HG02973 (cell line): ENCODE measurements around the gene TM9SF3.
"Not testable (repeated sequence)": the region's sequence is repeated elsewhere in the genome, so short reads cannot be mapped to it uniquely, and the experiment has no call there.

Experiments used
- ATAC-seq: cut with Tn5 transposase; IDR thresholded peaks from one replicate; pipeline ENCODE4 v1.9.1; 2021; ENCODE audit warnings: moderate library complexity; ENCODE audit not compliant: unreplicated experiment

TM9SF3 gene

DNA sequence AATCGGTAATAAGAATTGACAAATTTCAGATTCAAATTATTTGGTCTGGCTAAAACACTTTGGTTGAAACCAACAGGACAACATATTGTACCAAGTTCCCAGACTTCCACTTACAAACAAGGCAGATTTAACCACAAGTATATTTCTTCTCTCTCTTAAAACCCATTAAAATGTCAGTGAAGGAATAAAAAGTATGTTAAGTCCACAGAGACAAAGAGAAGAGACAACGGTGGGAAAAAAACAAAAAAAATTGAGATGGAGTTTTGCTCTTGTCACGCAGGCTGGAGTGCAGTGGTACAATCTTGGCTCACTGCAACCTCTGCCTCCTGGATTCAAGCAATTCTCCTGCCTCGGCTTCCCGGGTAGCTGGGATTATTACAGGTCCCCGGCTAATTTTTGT, 16.3 kb downstream of the TM9SF3 start:
- no peak for ATAC-seq

- no peak for ATAC-seq
Observed at GRCh38 chr10:96568402-96568801, 18.4 kb downstream of the TM9SF3 start.

GRCh38 chr10:96565774-96566173, 21.0 kb downstream of the TM9SF3 start:
- no peak for ATAC-seq

GRCh38 chr10:96560966-96561887, 25.6 kb downstream of the TM9SF3 start:
- ATAC-seq = no peak

DNA sequence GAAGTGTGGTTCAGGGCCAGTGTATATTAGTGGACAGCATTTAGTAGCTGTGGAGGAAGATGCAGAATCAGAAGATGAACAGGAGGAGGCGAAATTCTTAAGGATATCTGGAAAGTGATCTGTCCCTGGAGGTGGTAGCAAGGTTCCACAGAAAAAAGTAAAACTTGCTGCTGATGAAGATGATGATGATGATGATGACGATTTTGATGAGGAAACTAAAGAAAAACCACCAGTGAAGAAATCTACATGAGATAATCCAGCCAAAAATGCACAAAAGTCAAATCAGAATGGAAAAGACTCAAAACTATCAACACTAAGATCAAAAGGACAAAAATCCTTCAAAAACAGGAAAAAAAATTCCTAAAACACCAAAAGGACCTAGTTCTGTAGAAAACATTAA, 26.3 kb downstream of the TM9SF3 start:
- no peak for ATAC-seq

GRCh38 chr10:96556003-96556402, 30.8 kb downstream of the TM9SF3 start:
- no peak for ATAC-seq

DNA sequence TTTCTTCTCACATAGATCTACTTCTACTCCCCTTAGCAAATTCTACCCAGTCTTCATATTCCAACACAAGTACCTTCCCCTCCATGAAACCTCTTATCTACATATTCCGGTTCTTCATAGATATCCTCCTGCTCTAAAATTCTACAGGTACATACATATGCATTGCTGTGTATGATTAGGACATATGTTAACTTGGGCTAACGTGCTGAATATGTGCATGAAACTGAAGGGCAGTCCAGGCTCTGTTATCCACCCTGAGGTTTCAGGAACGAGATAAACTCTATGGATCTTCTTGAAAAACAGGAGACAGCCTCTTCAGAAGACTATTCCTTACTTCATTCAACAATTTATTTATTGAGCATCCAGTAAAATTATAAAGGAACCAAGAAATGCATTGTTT, 31.5 kb downstream of the TM9SF3 start:
- ATAC-seq = no peak

- no peak for ATAC-seq
Observed at GRCh38 chr10:96548589-96548988, 38.2 kb downstream of the TM9SF3 start.

- ATAC-seq = not testable (repeated sequence)
Observed at GRCh38 chr10:96545558-96545957, 41.3 kb downstream of the TM9SF3 start.

- ATAC-seq = no peak
Observed at GRCh38 chr10:96541921-96542320, 44.9 kb downstream of the TM9SF3 start.

GRCh38 chr10:96540240-96540639, 46.6 kb downstream of the TM9SF3 start:
- no peak for ATAC-seq

- ATAC-seq = no peak
Observed at GRCh38 chr10:96538683-96539082, 48.1 kb downstream of the TM9SF3 start.

DNA sequence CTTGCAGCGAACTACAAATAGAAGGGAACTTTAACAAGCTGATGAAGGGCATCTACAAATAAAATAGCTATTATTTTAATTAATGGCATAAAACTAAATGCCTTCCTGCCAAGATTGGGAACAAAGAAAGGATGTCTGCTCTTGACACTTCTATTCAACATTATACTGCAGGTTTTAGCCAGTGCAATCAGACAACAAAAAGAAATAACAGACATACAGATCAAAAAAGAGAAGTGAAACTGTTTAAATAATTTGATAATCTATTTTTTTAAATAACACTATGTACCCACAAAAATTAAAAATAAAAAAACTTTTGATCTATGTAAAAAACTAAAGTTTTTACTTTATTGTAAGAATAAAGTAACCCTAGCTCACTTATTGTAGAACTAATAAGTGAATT, 50.7 kb downstream of the TM9SF3 start:
- ATAC-seq = no peak

DNA sequence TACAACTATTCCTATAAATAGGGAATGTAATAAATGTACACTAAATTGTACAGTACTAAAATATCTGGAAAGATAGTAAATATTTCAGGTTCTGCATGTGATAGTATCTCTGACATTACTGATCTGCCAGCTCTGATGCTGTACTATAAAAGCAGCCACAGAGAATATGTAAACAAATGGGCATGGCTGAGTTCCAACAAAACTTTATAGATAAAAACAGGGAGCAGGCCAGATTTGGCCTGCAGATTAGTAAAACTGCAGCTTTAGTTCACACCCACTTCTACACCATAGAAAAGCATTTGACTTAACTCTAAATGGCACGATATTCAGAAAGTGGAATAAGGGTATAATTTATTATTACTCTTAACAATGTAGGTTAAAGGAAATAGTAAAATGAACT, 54.3 kb downstream of the TM9SF3 start:
- no peak for ATAC-seq

DNA sequence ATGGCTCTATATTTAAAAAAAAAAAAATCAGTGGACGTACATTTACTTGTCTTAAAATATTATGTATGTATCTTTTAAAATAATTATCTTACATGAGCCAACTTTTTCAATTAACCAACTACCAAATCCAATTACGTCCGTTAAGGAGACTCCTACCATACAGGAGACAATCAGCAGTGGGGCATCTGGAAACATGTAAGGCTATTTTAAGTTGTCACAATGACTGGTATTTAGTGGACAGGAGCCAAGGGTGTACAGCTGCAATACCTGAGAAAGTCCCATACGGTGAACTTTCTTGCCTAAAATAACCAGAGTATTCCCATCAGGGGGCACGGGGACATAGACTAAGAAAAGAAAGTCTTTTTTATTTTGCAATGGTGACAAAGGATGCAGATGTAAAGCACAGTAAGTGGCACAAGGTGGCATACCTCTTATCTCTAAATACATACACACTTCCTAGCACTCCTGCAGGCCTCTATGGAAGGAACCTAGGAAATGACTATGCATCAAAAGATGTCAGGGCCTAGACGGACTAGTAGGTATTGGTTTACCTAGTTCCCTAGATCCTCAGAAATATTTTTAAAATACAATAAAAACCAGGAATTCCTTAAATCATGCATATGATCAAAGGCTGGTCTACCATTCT, 57.1 kb downstream of the TM9SF3 start:
- ATAC-seq = no peak

DNA sequence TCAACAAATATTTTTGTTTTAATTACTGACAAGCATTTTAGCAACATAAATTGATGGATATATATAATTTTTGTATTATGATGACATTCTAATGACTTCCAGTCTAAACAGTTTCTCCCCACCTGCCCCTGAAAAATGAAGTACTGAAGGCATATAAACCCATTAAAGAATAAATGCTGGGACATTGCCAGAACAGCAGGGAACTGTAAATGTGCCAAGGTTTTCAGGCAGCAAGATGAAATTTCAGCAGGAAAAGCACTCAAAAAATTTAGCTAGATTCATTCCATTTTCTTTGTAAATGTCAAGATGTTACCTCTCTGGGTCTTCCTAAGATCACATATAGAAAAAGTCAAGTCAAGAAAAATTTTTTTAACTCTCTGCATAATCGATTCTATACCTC, 62.1 kb downstream of the TM9SF3 start:
- no peak for ATAC-seq

- ATAC-seq = no peak
Observed at GRCh38 chr10:96517284-96517683, 69.5 kb downstream of the TM9SF3 start.

- ATAC-seq = no peak
Observed at GRCh38 chr10:96516337-96516736, 70.5 kb downstream of the TM9SF3 start.

DNA sequence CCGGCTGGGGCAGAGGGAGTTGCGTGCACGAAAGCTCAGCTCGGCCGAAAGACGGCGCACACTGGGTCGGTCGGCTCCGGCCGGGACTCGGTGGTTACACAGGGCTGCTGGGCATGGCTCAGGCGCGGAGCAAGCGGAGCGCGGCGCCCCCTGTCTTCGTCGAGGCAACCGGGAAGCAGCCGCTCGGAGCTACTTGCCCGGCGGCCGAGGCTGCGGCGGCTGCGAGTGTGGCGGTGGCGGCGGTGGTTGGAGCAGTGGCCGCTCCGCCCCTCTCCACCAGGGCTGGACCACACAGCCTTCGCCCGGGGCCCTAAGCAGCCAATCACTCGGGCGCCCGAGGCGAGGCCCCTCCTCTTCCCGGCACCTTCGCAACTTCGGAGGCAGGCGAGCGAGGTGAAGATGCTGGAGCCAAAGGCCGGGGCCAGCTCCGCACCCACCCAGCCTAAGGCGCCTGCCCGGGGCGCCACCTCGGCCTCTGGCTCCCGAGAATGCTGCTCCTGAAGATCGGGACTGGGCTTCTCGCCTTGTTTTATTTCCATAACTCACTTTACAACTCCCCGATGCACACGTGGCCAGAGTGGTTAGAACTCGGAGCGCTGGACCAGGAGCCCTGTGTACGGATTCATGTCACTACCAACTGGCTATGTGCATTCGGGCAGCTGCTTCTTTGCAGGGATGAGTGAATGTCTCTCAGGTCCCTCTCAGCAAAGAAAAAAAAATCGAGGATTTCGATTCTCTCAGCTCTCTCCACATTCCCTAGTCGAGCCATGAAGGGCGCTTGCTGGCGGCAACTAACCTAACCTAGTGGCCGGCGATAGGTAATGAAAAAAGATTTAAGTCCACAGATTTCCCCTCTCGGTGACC, 72.9 kb downstream of the TM9SF3 start, which contains the start of gene TLL2:
Gene TLL2, minus strand, starts transcription at position 229 of the 864 bp plus-strand sequence. CDS start 241 bp downstream, outside the sequence.
- ATAC-seq = peak; percentile 78

GRCh38 chr10:96513305-96513697, 73.5 kb downstream of the TM9SF3 start:
- peak; percentile 30 for ATAC-seq
